Brain microvascular endothelial cell (primary cell): ENCODE measurements around the gene ETS1.
"Not testable (repeated sequence)": the region's sequence is repeated elsewhere in the genome, so short reads cannot be mapped to it uniquely, and the experiment has no call there.

Source experiments
- DNase-seq: peaks from one replicate; pipeline ENCODE4 v3.0.0-alpha.2; 2020
- H3K27ac ChIP-seq: fragments of 250-450 bp; sonication (Bioruptor Pico); 2 replicates; pipeline ENCODE4 v1.5.1; 2020; ENCODE audit warnings: mild to moderate bottlenecking, moderate library complexity
- H3K27me3 ChIP-seq: fragments of 250-450 bp; sonication (Bioruptor Pico); replicated peaks from 2 replicates; pipeline ENCODE4 v1.5.1; 2020; ENCODE audit warnings: mild to moderate bottlenecking
- H3K36me3 ChIP-seq: fragments of 250-450 bp; sonication (Bioruptor Pico); replicated peaks from 2 replicates; pipeline ENCODE4 v1.5.1; 2020; ENCODE audit warnings: mild to moderate bottlenecking
- H3K4me3 ChIP-seq: 2 replicates; pipeline ENCODE4 v1.5.1; 2011; ENCODE audit warnings: low read depth, mild to moderate bottlenecking, control low read depth, low read length, moderate library complexity
- in situ Hi-C: cut with HindIII; loops from 2 replicates; pipeline ENCODE4 v1.10.0; 2017; ENCODE audit warnings: low sequenced_read_pairs, low pct_ligation_motif_present
- TF ChIP-seq, protein P1 (sequence below): IDR thresholded peaks from 2 replicates; pipeline ENCODE4 v1.5.1; 2011; ENCODE audit warnings: low read depth, mild to moderate bottlenecking, moderate library complexity, low read length, control low read depth, inconsistent platforms; ENCODE audit errors: missing control alignments

The ETS1 gene

DNA sequence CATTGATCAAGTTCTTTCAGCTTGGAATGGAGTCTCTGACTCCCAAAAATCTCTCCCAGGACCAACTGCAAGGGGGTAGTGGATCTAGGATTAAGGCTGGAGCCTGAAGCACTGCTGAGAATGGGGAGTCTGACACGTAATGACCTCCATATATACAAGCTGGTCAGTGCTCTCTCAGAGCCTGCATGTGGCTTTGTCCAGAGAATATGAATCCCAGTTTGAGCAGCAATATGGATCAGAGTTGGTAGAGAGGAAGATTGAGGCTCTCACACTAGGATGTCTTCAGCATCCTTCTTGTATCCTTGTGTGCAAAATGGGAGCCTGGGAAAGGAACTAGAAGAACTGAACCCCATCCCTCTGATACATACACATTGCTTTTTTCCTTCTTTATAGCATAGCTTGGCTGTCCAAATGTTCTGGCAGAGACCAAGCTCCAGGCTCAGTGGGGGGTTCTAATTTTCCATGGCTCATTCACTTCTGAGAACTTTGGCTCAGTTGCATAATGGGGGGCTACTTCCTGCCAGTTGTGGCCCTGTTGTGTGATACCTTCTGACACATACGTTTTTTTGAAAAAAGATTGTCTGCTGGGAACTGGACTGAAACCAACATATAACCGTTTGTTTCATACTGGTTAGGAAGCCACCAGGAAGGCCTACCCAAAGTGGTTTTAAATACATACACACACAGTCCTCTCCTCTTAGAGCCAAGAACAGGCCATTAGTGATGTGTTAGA is 138.2 kb downstream of the ETS1 start:
- TF ChIP-seq, protein P1, sequence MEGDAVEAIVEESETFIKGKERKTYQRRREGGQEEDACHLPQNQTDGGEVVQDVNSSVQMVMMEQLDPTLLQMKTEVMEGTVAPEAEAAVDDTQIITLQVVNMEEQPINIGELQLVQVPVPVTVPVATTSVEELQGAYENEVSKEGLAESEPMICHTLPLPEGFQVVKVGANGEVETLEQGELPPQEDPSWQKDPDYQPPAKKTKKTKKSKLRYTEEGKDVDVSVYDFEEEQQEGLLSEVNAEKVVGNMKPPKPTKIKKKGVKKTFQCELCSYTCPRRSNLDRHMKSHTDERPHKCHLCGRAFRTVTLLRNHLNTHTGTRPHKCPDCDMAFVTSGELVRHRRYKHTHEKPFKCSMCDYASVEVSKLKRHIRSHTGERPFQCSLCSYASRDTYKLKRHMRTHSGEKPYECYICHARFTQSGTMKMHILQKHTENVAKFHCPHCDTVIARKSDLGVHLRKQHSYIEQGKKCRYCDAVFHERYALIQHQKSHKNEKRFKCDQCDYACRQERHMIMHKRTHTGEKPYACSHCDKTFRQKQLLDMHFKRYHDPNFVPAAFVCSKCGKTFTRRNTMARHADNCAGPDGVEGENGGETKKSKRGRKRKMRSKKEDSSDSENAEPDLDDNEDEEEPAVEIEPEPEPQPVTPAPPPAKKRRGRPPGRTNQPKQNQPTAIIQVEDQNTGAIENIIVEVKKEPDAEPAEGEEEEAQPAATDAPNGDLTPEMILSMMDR, result no peak
- DNase-seq, result no peak
- peak overlapping the region; percentile 23 for H3K27ac ChIP-seq
- H3K4me3 ChIP-seq, result no peak overlapping the region
- no peaks in the 10 kb centered on the region for H3K27me3 ChIP-seq
- no peaks in the 10 kb centered on the region for H3K36me3 ChIP-seq
- in situ Hi-C loops, result no loop called here

DNA sequence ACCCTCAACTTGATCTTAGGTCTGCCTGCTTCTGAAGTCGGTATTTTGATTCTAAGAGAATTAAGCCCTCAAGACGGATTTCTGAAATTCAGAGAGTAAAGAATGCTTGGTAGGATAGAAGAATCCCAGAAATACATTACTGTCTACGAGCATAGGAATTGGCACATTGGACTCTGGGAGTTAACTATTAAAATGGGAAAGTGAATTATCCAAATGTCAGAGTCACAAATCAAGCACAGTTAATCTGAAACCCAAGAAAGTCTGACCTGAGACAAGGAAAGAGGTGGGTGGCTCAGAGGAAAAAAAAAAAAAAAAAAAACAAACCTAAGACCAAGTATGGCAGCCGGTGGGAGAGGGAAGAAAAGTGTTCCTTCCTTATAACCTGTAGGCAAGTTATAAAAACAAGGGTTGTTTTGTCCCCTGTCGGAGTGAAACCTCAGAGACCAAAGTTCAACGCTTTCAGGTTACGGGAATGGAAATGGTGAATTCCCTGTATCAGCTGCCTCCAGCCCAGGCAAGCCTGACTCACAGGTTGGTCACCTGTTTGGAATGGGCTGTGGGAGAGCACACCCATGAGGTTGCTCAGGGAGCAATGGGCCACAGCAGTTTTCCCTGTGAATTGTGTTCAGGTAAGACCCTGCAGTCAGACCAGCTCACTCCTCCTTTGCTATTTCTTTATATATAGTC is 139.0 kb downstream of the ETS1 start:
- H3K4me3 ChIP-seq, result no peak overlapping the region
- TF ChIP-seq, protein P1, result peak; percentile 24
- in situ Hi-C loops, result no loop called here
- no peaks in the 10 kb centered on the region for H3K36me3 ChIP-seq
- peak; percentile 77 for DNase-seq
- no peaks in the 10 kb centered on the region for H3K27me3 ChIP-seq
- peak overlapping the region; percentile 26 for H3K27ac ChIP-seq

DNA sequence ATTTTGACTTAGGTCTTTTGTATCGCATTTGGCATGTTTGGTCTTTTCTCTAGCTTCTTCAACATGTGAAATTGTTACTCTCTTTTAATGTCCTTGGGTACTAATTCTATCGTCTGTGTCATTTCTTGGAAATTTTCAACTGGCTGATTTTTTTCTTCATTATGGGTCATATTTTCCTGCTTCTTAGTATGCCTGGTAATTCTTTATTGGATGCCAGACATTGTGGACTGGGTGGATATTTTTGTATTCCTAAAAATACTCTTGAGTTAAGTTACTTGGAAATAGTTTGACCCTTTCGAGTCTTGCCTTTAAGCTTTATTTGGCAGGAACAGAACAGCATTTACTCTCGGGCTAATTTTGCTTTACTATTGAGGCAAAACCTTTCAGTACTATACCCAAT is 140.1 kb downstream of the ETS1 start:
- H3K4me3 ChIP-seq, result no peak overlapping the region
- in situ Hi-C loops, result no loop called here
- TF ChIP-seq, protein P1, result no peak
- no peak for DNase-seq
- H3K36me3 ChIP-seq, result no peaks in the 10 kb centered on the region
- H3K27me3 ChIP-seq, result no peaks in the 10 kb centered on the region
- H3K27ac ChIP-seq, result no peak overlapping the region

DNA sequence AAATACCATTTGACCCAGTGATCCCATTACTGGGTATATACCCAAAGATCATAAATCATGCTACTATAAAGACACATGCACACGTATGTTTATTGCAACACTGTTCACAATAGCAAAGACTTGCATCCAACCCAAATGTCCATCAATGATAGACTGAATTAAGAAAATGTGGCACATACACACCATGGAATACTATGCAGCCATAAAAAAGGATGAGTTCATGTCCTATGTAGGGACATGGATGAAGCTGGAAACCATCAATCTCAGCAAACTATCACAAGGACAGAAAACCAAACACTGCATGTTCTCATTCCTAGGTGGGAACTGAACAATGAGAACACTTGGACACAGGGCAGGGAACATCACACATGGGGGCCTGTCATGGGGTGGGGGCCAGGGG is 141.4 kb downstream of the ETS1 start:
- H3K27ac ChIP-seq, DNase-seq, in situ Hi-C loops, H3K4me3 ChIP-seq, H3K36me3 ChIP-seq, H3K27me3 ChIP-seq: not testable (repeated sequence)

DNA sequence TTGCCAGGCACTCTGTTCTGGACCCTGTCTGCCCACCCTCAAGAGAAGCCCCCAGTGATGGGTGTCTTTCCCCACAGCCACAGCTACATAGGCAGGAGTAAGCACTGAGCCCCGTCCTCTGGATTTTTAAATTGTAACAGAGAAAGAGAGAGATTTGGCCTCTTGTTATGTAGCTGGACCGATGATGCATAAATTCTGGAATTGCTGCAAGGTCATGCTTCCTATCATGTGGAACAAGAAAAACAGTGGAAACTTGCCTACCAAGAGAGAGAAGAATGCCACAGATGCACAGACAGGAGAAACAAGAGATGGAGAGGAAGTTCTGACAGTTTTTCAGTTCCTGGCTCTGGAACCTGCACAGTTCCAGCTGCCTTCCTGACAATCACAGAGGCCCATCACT is 150.2 kb downstream of the ETS1 start:
- in situ Hi-C loops, result no loop called here
- TF ChIP-seq, protein P1, result no peak
- H3K4me3 ChIP-seq, result no peak overlapping the region
- peak overlapping the region; percentile 53 for H3K27ac ChIP-seq
- no peaks in the 10 kb centered on the region for H3K36me3 ChIP-seq
- no peaks in the 10 kb centered on the region for H3K27me3 ChIP-seq
- DNase-seq, result peak; percentile 60

DNA sequence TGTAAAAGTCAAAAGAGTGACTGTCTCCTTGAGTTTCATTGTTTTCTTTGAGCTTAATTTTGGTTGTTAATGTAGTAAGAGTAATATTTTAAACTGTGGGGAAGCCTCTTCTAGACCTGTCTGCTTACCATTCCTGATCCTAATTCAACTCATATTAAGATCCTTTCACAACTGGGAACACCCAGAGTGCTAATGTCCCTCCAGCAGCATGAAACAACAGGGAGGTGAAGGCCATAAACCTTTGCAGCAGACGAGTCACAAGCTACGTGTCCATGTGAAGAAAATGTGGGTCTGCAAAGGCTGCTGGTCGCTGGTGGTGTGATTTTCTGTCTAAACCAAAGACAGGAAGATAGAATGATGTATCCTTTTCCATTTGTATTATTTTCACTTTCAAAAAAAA is 152.5 kb downstream of the ETS1 start:
- in situ Hi-C loops, result no loop called here

More for the DNA sequence above, 152.5 kb downstream of the ETS1 start:
- DNase-seq, result no peak
- Histone ChIP-seq H3K27me3 (no peaks in the 10 kb centered on the region), H3K36me3 (no peaks in the 10 kb centered on the region), H3K27ac (no peak overlapping the region), H3K4me3 (no peak overlapping the region)
- TF ChIP-seq, protein P1, result no peak
